Heart right ventricle (tissue), 16 donors: Measurements from ENCODE around the gene BTN2A1. TPM values are rescaled to one million over a fixed set of nuclear protein-coding genes. Genes with fewer than 3 reads are reported as not detected.

Experiments used
- ATAC-seq, 8 donors: fragments of 200-7000 bp; cut with Tn5 transposase; one replicate each; pipeline ENCODE4 v1.9.1; 2020; ENCODE audit warnings: mild to moderate bottlenecking in 8 of 8, moderate library complexity in 8 of 8, moderate number of reproducible peaks in 1 of 8
- DNase-seq, 2 donors: peaks; one replicate each; pipeline ENCODE4 v3.0.0-alpha.2; 2020
- H3K27ac ChIP-seq, 10 donors: fragments of 200-600 bp; sonication (generic) in 2 of 10; one replicate each; pipeline versions ENCODE4 v1.5.0 to v1.8.0; 2020 to 2022; ENCODE audit warnings: mild to moderate bottlenecking in 3 of 10
- H3K27me3 ChIP-seq, 7 donors: fragments of 200-600 bp; one replicate each; pipeline ENCODE4 v1.8.0; 2021 to 2022; ENCODE audit warnings: mild to moderate bottlenecking in 2 of 7
- H3K36me3 ChIP-seq, 9 donors: fragments of 200-600 bp; sonication (generic) in 1 of 9; one replicate each; pipeline versions ENCODE4 v1.5.0 to v1.8.0; 2020 to 2022; ENCODE audit warnings: mild to moderate bottlenecking in 2 of 9
- H3K4me1 ChIP-seq, 9 donors: fragments of 200-600 bp; sonication (generic) in 1 of 9; one replicate each; pipeline versions ENCODE4 v1.5.0 to v1.8.0; 2020 to 2022; ENCODE audit warnings: mild to moderate bottlenecking in 4 of 9
- H3K4me3 ChIP-seq, 10 donors: fragments of 200-600 bp; sonication (generic) in 2 of 10; one replicate each; pipeline versions ENCODE4 v1.5.0 to v1.8.0; 2020 to 2022; ENCODE audit warnings: mild to moderate bottlenecking in 7 of 10, moderate library complexity in 2 of 10
- H3K9me3 ChIP-seq, 11 donors: fragments of 200-600 bp in 10 of 11; sonication (generic) in 2 of 11; one replicate each; pipeline versions ENCODE4 v1.5.0 to v1.8.0; 2013 to 2022; ENCODE audit warnings: mild to moderate bottlenecking in 2 of 11, control low read depth in 1 of 11, moderate library complexity in 1 of 11
- WGBS, 2 donors: extraction: QIAGEN DNeasy Blood & Tissue Kit; methylation state at CpG; one replicate each; pipeline ENCODE4 v1.1.7; 2013; ENCODE audit warnings: inconsistent platforms in 1 of 2; 5-methylcytosine and 5-hydroxymethylcytosine counted together
- intact Hi-C, 10 donors: fragments of 100-400 bp; cut with DNase I; formaldehyde crosslinking; loops; one replicate each; pipeline versions ENCODE4 v1.11.1 to v1.14.2; 2022
- polyA plus RNA-seq, 2 donors: library from polyadenylated mRNA; stranded (reverse); fragments of 200-250 nt; gene quantifications; one replicate each; pipeline ENCODE4 v1.2.3, GENCODE V29; 2013
- total RNA-seq, 10 donors: library from RNA; stranded (reverse); fragmentation: NEBNext Ultra II Directional in 3 of 10; extraction: Animal tissue kit (Norgen Biotek cat#: 25700) in 3 of 10; gene quantifications; one replicate each; pipeline versions ENCODE4 v1.2.1 to v1.2.4, GENCODE V29; 2021 to 2023
- TF ChIP-seq, protein P1 (sequence below), 9 donors: fragments of 200-600 bp; sonication (generic) in 2 of 9; IDR thresholded peaks; one replicate each; pipeline versions ENCODE4 v1.5.0 to v1.8.0; 2021 to 2022; ENCODE audit warnings: antibody characterized with exemption in 9 of 9, mild to moderate bottlenecking in 5 of 9, moderate library complexity in 1 of 9
- donor health status: Arrhythmogenic right ventricular cardiomyopathy.
- donor health status: ischemic (EF 13 %, LVEDD 7.1; RV severe dilation, severe dysfunction).
- donor health status: healthy with polysubstance abuse.
- donor health status: DM: no; HTN: yes; CAD: no.
- donor health status: DM: no; HTN: no; CAD: no.
- donor health status: ischemic (EF 25% LVEDD 6.9; RV normal size, moderate dysfunction).
- donor health status: ischemic (EF 25% LVEDD 5.7; RV mildly dilated, moderate dysfunction).
- donor health status: healthy.
- donor health status: DM: yes; HTN: yes; CAD: no.
- donor health status: Ischemic cardiomyopathy.
- donor health status: ischemic (EF 35%, LVEDD 5.7; RV mildly dilated, moderate dysfunction).
- donor health status: nonischemic (EF 11% LVEDD 7.7; RV severe dilation, severe dysfunction).
- donor health status: DM: yes; HTN: yes; CAD: no.
- donor health status: PGD.
- donor health status: ischemic (EF 29% LVEDD 5.4; RV normal size, mild dysfunction).
- donor health status: nonischemic (EF 23%, LVEDD 6.1; RV moderate dilation, normal function).

Gene BTN2A1
- total and polyA plus RNA-seq, 12 donors, result 9.7 to 19.9 (median 15.5) TPM

GRCh38 chr6:26484161-26484560, 26.4 kb downstream of the BTN2A1 start:
- Histone ChIP-seq H3K4me1 (peaks cover 0 to 19% (median 0%) of the 10 kb centered on the region in 9 donors), H3K27me3 (no peaks in the 10 kb centered on the region), H3K36me3 (no peaks in the 10 kb centered on the region), H3K4me3 (no peak overlapping the region), H3K9me3 (peaks cover 0 to 12% (median 5%) of the 10 kb centered on the region in 11 donors), H3K27ac (no peak overlapping the region)
- no peak for DNase-seq
- WGBS, 2 donors, result 74 to 78% methylated on average over 2 of the region's 2 CpGs
- TF ChIP-seq, protein P1, sequence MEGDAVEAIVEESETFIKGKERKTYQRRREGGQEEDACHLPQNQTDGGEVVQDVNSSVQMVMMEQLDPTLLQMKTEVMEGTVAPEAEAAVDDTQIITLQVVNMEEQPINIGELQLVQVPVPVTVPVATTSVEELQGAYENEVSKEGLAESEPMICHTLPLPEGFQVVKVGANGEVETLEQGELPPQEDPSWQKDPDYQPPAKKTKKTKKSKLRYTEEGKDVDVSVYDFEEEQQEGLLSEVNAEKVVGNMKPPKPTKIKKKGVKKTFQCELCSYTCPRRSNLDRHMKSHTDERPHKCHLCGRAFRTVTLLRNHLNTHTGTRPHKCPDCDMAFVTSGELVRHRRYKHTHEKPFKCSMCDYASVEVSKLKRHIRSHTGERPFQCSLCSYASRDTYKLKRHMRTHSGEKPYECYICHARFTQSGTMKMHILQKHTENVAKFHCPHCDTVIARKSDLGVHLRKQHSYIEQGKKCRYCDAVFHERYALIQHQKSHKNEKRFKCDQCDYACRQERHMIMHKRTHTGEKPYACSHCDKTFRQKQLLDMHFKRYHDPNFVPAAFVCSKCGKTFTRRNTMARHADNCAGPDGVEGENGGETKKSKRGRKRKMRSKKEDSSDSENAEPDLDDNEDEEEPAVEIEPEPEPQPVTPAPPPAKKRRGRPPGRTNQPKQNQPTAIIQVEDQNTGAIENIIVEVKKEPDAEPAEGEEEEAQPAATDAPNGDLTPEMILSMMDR (IDR thresholded peaks at IDR 0.05), result no peak
- no peak for ATAC-seq
- intact Hi-C loops, result no loop called here

DNA sequence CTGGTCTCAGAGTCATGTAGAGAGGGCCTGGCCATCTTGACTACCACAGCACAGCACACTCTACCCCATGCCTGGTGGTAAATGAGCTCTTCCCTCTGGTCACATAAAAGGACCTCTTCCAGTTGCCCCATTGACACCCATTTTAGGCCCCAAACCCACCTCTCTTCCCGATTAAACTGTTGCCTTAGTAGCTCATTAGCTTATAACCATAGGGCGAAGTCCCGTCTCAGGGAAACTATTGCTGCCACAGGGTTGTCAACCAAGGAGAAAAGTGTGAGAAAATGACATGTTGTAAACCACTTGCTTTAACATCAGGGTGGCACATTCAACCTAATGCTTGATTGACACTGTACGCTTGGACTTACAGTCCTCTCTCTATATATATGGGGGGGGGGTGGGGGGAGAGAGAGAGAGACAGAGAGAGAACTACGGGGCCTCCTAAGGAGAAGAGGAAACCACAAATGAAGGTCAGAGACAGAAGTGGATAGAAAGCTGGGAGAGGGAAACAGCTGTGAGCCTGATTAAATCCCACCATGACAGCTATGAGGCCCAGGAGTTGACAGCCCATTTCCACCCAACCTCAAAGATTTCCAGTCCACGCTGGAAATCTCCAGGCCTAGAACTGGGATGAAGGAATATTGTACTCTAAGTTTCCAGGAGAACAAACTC, 27.5 kb downstream of the BTN2A1 start:
- intact Hi-C loops, result no loop called here
- WGBS, 2 donors, result 80 to 85% methylated on average over 6 of the region's 6 CpGs
- ATAC-seq, result no peak

GRCh38 chr6:26486358-26486757, 28.6 kb downstream of the BTN2A1 start:
- WGBS, 2 donors, result 67 to 71% methylated on average over 5 of the region's 5 CpGs
- no peak for ATAC-seq
- Histone ChIP-seq H3K4me3 (no peak overlapping the region), H3K27me3 (no peaks in the 10 kb centered on the region), H3K9me3 (peaks cover 0 to 12% (median 5%) of the 10 kb centered on the region in 11 donors), H3K36me3 (no peaks in the 10 kb centered on the region), H3K4me1 (no peaks in the 10 kb centered on the region), H3K27ac (no peak overlapping the region)
- TF ChIP-seq, protein P1 (IDR thresholded peaks at IDR 0.05), result no peak
- DNase-seq, result no peak
- intact Hi-C loops, result no loop called here

More for the DNA sequence above, 27.5 kb downstream of the BTN2A1 start:
- H3K4me3 ChIP-seq, result no peak overlapping the region
- H3K4me1 ChIP-seq, result peaks cover 0 to 9% (median 0%) of the 10 kb centered on the region in 9 donors
- no peaks in the 10 kb centered on the region for H3K27me3 ChIP-seq
- H3K27ac ChIP-seq, result no peak overlapping the region
- H3K9me3 ChIP-seq, result peaks cover 0 to 12% (median 5%) of the 10 kb centered on the region in 11 donors
- TF ChIP-seq, protein P1 (IDR thresholded peaks at IDR 0.05), result no peak
- H3K36me3 ChIP-seq, result no peaks in the 10 kb centered on the region
- no peak for DNase-seq

DNA sequence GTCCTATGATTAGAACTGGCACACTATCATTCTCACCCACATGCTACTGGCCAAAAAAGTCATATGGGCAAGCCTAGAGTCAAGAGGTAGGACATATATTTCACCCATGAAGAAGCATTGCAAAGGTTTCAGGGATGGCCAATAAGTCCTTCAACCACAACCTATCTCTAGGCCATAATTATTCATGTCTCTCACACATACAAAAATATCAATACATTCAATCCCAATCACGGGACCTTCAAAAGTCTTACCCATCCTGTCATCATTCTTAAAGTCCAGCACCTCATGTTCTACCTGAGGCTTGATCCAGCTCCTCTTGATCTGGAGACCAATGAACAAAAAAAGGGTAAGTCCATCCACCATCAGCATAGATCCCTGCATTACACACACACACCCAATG, 29.7 kb downstream of the BTN2A1 start:
- 89 to 98% methylated on average over 1 of the region's 1 CpG for WGBS, 2 donors
- Histone ChIP-seq H3K27me3 (no peaks in the 10 kb centered on the region), H3K9me3 (peaks cover 0 to 12% (median 5%) of the 10 kb centered on the region in 11 donors), H3K4me3 (no peak overlapping the region), H3K36me3 (no peaks in the 10 kb centered on the region), H3K27ac (no peak overlapping the region), H3K4me1 (no peaks in the 10 kb centered on the region)
- ATAC-seq, result no peak
- TF ChIP-seq, protein P1 (IDR thresholded peaks at IDR 0.05), result no peak
- no peak for DNase-seq
- intact Hi-C loops, result no loop called here
